Vagina (tissue), 2 donors: ENCODE data around the gene CYP46A1. TPM values are rescaled to one million over a fixed set of nuclear protein-coding genes. Genes with fewer than 3 reads are reported as not detected.

Experiments
- DNase-seq, 2 donors: peaks; one replicate each; pipeline ENCODE4 v3.0.0-alpha.2; 2017; ENCODE audit errors: extremely low spot score in 2 of 2
- H3K27ac ChIP-seq: fragments of 200-600 bp; sonication (generic); one replicate; pipeline ENCODE4 v1.5.1; 2019
- H3K27me3 ChIP-seq: fragments of 200-600 bp; sonication (generic); one replicate; pipeline ENCODE4 v1.5.1; 2019
- H3K36me3 ChIP-seq, 2 donors: fragments of 200-600 bp; sonication (generic); one replicate each; pipeline ENCODE4 v1.5.1; 2017 to 2019
- H3K4me1 ChIP-seq: fragments of 200-600 bp; sonication (generic); one replicate; pipeline ENCODE4 v1.5.1; 2019
- H3K4me3 ChIP-seq, 2 donors: fragments of 200-600 bp; sonication (generic); 1 replicate in 1 of 2; 2 replicates in 1 of 2; pipeline ENCODE4 v1.5.1; 2016 to 2019
- H3K9me3 ChIP-seq: fragments of 200-600 bp; sonication (generic); one replicate; pipeline ENCODE4 v1.5.1; 2019
- POLR2A ChIP-seq, 2 donors: fragments of 450-650 bp; IDR thresholded peaks; one replicate each; pipeline ENCODE4 v1.6.1; 2017; ENCODE audit warnings: antibody characterized with exemption in 2 of 2, mild to moderate bottlenecking in 2 of 2, moderate library complexity in 2 of 2
- POLR2AphosphoS5 ChIP-seq, 2 donors: sonication (generic); formaldehyde crosslinking; IDR thresholded peaks; one replicate each; pipeline ENCODE4 v1.9.0; 2017; ENCODE audit warnings: antibody characterized with exemption in 2 of 2, mild to moderate bottlenecking in 2 of 2, low read depth in 1 of 2; ENCODE audit not compliant: insufficient read depth in 1 of 2
- intact Hi-C: fragments of 100-400 bp; cut with DNase I; formaldehyde crosslinking; loops from one replicate; pipeline ENCODE4 v1.15.1; 2023
- total RNA-seq: library from RNA; depleted of rRNA; stranded (reverse); fragments of >200 nt; gene quantifications from one replicate; pipeline ENCODE4 v1.2.3, GENCODE V29; 2016
- TF ChIP-seq, protein P1 (sequence below), 3 experiments: fragments of 450-650 bp in 2 of 3; fragments of 200-600 bp in 1 of 3; sonication (generic) in 1 of 3; IDR thresholded peaks; one replicate each; pipeline ENCODE4 v1.5.1; 2017 to 2019; ENCODE audit warnings: antibody characterized with exemption in 3 of 3, mild to moderate bottlenecking in 2 of 3, moderate library complexity in 2 of 3

The CYP46A1 gene
- total RNA-seq, 1 donor from 2014 or later, result 1.2 TPM

- H3K36me3 ChIP-seq, result no peaks in the 10 kb centered on the region
- no peak overlapping the region for H3K4me3 ChIP-seq
- H3K27me3 ChIP-seq, result no peaks in the 10 kb centered on the region
- H3K4me1 ChIP-seq, result no peaks in the 10 kb centered on the region
- no peaks in the 10 kb centered on the region for H3K9me3 ChIP-seq
- TF ChIP-seq POLR2AphosphoS5 (IDR thresholded peaks at IDR 0.05; ENCODE audit: insufficient read depth in 1 of 2, low read depth in 1 of 2) (no peak), POLR2A (IDR thresholded peaks at IDR 0.05) (no peak)
- TF ChIP-seq, protein P1, sequence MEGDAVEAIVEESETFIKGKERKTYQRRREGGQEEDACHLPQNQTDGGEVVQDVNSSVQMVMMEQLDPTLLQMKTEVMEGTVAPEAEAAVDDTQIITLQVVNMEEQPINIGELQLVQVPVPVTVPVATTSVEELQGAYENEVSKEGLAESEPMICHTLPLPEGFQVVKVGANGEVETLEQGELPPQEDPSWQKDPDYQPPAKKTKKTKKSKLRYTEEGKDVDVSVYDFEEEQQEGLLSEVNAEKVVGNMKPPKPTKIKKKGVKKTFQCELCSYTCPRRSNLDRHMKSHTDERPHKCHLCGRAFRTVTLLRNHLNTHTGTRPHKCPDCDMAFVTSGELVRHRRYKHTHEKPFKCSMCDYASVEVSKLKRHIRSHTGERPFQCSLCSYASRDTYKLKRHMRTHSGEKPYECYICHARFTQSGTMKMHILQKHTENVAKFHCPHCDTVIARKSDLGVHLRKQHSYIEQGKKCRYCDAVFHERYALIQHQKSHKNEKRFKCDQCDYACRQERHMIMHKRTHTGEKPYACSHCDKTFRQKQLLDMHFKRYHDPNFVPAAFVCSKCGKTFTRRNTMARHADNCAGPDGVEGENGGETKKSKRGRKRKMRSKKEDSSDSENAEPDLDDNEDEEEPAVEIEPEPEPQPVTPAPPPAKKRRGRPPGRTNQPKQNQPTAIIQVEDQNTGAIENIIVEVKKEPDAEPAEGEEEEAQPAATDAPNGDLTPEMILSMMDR (IDR thresholded peaks at IDR 0.05), result no peak
- H3K27ac ChIP-seq, result no peak overlapping the region
- no peak for DNase-seq
- intact Hi-C loops, result no loop called here
Observed at GRCh38 chr14:99671235-99672224, 12.6 kb upstream of the CYP46A1 start.

- TF ChIP-seq POLR2AphosphoS5 (IDR thresholded peaks at IDR 0.05; ENCODE audit: insufficient read depth in 1 of 2, low read depth in 1 of 2), result no peak
- TF ChIP-seq, protein P1 (IDR thresholded peaks at IDR 0.05), result no peak
- TF ChIP-seq POLR2A (IDR thresholded peaks at IDR 0.05), result no peak
- H3K9me3 ChIP-seq, result no peaks in the 10 kb centered on the region
- H3K36me3 ChIP-seq, result no peaks in the 10 kb centered on the region
- H3K27ac ChIP-seq, result no peak overlapping the region
- no peaks in the 10 kb centered on the region for H3K4me1 ChIP-seq
- DNase-seq, result no peak
- intact Hi-C loops, result no loop called here
- no peaks in the 10 kb centered on the region for H3K27me3 ChIP-seq
- no peak overlapping the region for H3K4me3 ChIP-seq
Observed at GRCh38 chr14:99672506-99673304, 11.4 kb upstream of the CYP46A1 start.

DNA sequence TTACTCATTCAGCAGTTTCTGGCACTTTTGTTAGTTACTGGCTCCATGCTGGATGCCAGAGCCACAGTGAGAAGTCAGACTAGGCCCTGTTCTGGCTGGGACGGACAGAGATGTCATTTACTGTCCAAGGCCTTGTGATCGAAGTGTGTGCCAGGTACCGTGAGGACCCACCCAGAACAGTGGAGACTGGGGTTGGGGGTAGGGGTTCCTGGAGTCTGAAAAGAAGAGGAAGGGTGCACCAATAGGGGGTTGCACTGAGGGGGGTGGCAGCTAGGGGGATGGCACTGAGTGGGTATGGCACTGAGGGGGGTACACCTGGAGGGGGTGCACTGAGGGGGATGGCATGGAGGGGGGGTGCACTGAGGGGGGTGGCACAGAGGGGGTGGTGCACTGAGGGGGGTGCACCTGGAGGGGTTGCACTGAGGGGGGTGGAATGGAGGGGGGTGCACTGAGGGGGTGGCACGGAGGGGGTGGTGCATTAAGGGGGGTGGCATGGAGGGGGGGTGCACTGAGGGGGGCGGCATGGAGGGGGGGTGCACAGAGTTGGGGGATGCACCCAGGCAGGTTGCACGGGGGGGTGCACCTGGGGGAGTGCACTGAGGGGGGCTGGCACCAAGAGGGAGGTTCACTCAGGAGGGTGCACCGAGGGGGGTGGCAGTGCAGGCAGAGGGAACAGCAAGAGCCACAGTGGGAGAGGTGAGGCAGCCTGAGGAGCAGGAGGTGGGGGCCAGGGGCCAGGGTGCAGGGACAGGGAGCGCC is 10.6 kb upstream of the CYP46A1 start:
- TF ChIP-seq, protein P1 (IDR thresholded peaks at IDR 0.05), result no peak
- TF ChIP-seq POLR2A (IDR thresholded peaks at IDR 0.05) (no peak), POLR2AphosphoS5 (IDR thresholded peaks at IDR 0.05; ENCODE audit: insufficient read depth in 1 of 2, low read depth in 1 of 2) (no peak)
- Histone ChIP-seq H3K4me1 (no peaks in the 10 kb centered on the region), H3K9me3 (no peaks in the 10 kb centered on the region), H3K36me3 (no peaks in the 10 kb centered on the region), H3K27ac (no peak overlapping the region), H3K4me3 (no peak overlapping the region), H3K27me3 (no peaks in the 10 kb centered on the region)
- intact Hi-C loops, result no loop called here
- no peak for DNase-seq

DNA sequence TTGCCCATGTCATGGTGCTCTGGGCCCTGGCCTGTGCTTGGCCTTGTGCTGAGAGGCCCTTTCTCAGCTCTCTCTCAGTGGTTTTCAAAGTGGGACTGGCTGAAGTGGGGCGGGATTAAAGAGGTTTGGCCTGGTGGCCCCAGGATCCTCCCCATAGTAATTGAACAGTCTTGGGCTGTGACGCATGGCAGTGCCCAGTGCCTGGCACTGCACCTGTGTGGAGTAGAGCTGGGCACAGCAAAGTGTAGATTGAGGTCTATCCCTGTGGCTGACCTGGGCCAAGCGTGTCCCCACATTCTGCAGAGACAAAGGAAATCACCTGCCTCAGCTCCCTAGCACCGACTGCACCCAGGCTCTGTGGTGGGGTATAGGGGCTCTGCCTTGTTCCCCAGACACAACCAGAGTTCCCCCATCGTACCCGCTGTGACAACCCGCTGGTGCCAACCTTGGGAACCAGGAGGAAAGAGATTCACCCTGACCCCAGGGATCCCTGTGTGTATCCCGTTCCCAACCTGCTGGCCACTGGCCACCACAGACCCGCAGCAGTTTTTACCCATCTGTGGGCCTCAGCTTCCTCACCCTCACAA is 9.9 kb upstream of the CYP46A1 start:
- Histone ChIP-seq H3K36me3 (no peaks in the 10 kb centered on the region), H3K27me3 (no peaks in the 10 kb centered on the region), H3K4me3 (no peak overlapping the region), H3K9me3 (no peaks in the 10 kb centered on the region), H3K27ac (no peak overlapping the region), H3K4me1 (no peaks in the 10 kb centered on the region)
- intact Hi-C loops, result no loop called here
- no peak for TF ChIP-seq POLR2A (IDR thresholded peaks at IDR 0.05)
- TF ChIP-seq, protein P1 (IDR thresholded peaks at IDR 0.05), result no peak
- TF ChIP-seq POLR2AphosphoS5 (IDR thresholded peaks at IDR 0.05; ENCODE audit: insufficient read depth in 1 of 2, low read depth in 1 of 2), result no peak
- DNase-seq, result no peak
